Kidney (tissue), 14 donors: ENCODE results near the gene ABLIM2. TPM values are rescaled to one million over a fixed set of nuclear protein-coding genes. Genes with fewer than 3 reads are reported as not detected.

Experiments used
- DNase-seq, 5 donors: peaks; one replicate each; pipeline ENCODE4 v3.0.0-alpha.2; 2013 to 2020
- FAIRE-seq: peaks from 2 replicates; lab custom pipeline; 2012; peaks lifted over from hg19 to GRCh38; lab: Jason Lieb, UNC
- H3K27ac ChIP-seq, 2 donors: one replicate each; pipeline ENCODE4 v1.7.0; 2013; ENCODE audit warnings: low read depth in 2 of 2, low read length in 2 of 2, inconsistent platforms in 1 of 2
- H3K27me3 ChIP-seq: one replicate; pipeline ENCODE4 v1.7.1; 2013; ENCODE audit warnings: low read length, inconsistent platforms; ENCODE audit not compliant: control insufficient read depth, insufficient read depth
- H3K36me3 ChIP-seq, 3 donors: one replicate each; pipeline versions ENCODE4 v1.7.0 to v1.7.1; 2013; ENCODE audit warnings: low read length in 3 of 3, control low read depth in 1 of 3, inconsistent platforms in 1 of 3; ENCODE audit not compliant: insufficient read depth in 3 of 3, control insufficient read depth in 2 of 3
- H3K4me1 ChIP-seq, 3 donors: one replicate each; pipeline versions ENCODE4 v1.7.0 to v1.7.1; 2013; ENCODE audit warnings: low read length in 3 of 3, inconsistent platforms in 1 of 3, low read depth in 1 of 3; ENCODE audit not compliant: control insufficient read depth in 2 of 3, insufficient read depth in 2 of 3
- H3K4me3 ChIP-seq, 3 donors: one replicate each; pipeline versions ENCODE4 v1.7.0 to v1.8.1; 2013; ENCODE audit warnings: low read length in 3 of 3, control low read depth in 1 of 3, inconsistent platforms in 1 of 3
- H3K9ac ChIP-seq, 3 donors: one replicate each; pipeline versions ENCODE4 v1.7.0 to v1.7.1; 2013; ENCODE audit warnings: low read length in 3 of 3, control low read depth in 1 of 3, inconsistent platforms in 1 of 3
- H3K9me3 ChIP-seq, 3 donors: one replicate each; pipeline versions ENCODE4 v1.7.0 to v1.7.1; 2013; ENCODE audit warnings: low read length in 3 of 3, control low read depth in 1 of 3, inconsistent platforms in 1 of 3; ENCODE audit not compliant: control insufficient read depth in 2 of 3, insufficient read depth in 1 of 3
- intact Hi-C: fragments of 100-400 bp; cut with DNase I; formaldehyde crosslinking; loops from one replicate; pipeline ENCODE4 v1.11.1; 2022
- polyA plus RNA-seq: library from polyadenylated mRNA; stranded (reverse); fragments of 350-450 nt; fragmentation: Illumina TruSeq; extraction: RNeasy Lipid Tissue Mini Kit (QIAGEN cat#74804); gene quantifications from one replicate; pipeline ENCODE4 v1.2.3, GENCODE V29; 2014; ENCODE audit warnings: low read depth, low replicate concordance; ENCODE audit not compliant: insufficient read depth
- total RNA-seq: library from RNA; stranded (reverse); fragmentation: NEBNext Ultra II Directional; extraction: Animal tissue kit (Norgen Biotek cat#: 25700); gene quantifications from one replicate; pipeline ENCODE4 v1.2.1, GENCODE V29; 2021
- TF ChIP-seq, protein P1 (sequence below): IDR thresholded peaks from 3 replicates; pipeline ENCODE4 v1.5.1; 2012; ENCODE audit warnings: mild to moderate bottlenecking, moderate library complexity, borderline replicate concordance; ENCODE audit not compliant: insufficient read depth; ENCODE audit errors: extremely low read depth
- donor health status: control.
- donor health status: control.
- donor health status: control.
- donor health status: control.
- donor health status: control.
- donor health status: DM: yes; HTN: yes; CAD: no.
- donor health status: Normal renal cell carcinoma (clear cell type).

Gene ABLIM2
- total and polyA plus RNA-seq, 2 donors from 2014 or later: 9.5 to 23.3 TPM

- DNase-seq (no peak), FAIRE-seq (no peak)
- no peaks in the 10 kb centered on the region for H3K9me3 ChIP-seq
- H3K27me3 ChIP-seq: no peaks in the 10 kb centered on the region
- intact Hi-C loops: no loop called here
- H3K9ac ChIP-seq: no peak overlapping the region
- peaks cover 0 to 10% (median 0%) of the 10 kb centered on the region in 3 donors for H3K4me1 ChIP-seq
- H3K4me3 ChIP-seq: no peak overlapping the region
- TF ChIP-seq, protein P1, sequence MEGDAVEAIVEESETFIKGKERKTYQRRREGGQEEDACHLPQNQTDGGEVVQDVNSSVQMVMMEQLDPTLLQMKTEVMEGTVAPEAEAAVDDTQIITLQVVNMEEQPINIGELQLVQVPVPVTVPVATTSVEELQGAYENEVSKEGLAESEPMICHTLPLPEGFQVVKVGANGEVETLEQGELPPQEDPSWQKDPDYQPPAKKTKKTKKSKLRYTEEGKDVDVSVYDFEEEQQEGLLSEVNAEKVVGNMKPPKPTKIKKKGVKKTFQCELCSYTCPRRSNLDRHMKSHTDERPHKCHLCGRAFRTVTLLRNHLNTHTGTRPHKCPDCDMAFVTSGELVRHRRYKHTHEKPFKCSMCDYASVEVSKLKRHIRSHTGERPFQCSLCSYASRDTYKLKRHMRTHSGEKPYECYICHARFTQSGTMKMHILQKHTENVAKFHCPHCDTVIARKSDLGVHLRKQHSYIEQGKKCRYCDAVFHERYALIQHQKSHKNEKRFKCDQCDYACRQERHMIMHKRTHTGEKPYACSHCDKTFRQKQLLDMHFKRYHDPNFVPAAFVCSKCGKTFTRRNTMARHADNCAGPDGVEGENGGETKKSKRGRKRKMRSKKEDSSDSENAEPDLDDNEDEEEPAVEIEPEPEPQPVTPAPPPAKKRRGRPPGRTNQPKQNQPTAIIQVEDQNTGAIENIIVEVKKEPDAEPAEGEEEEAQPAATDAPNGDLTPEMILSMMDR: no peak
- H3K27ac ChIP-seq: no peak overlapping the region
- no peaks in the 10 kb centered on the region for H3K36me3 ChIP-seq
Measured at GRCh38 chr4:8052160-8052691, 106.4 kb downstream of the ABLIM2 start.

- no peak overlapping the region for H3K9ac ChIP-seq
- no peaks in the 10 kb centered on the region for H3K27me3 ChIP-seq
- intact Hi-C loops: no loop called here
- H3K4me1 ChIP-seq: peaks cover 0 to 10% (median 0%) of the 10 kb centered on the region in 3 donors
- H3K27ac ChIP-seq: no peak overlapping the region
- FAIRE-seq (no peak), DNase-seq (peak in 1 of 5 donors; percentile 36)
- TF ChIP-seq, protein P1: no peak
- H3K36me3 ChIP-seq: no peaks in the 10 kb centered on the region
- H3K9me3 ChIP-seq: no peaks in the 10 kb centered on the region
- no peak overlapping the region for H3K4me3 ChIP-seq
Measured at GRCh38 chr4:8051644-8052043, 107.0 kb downstream of the ABLIM2 start.

GRCh38 chr4:8050555-8051206, 107.9 kb downstream of the ABLIM2 start:
- TF ChIP-seq, protein P1: no peak
- Histone ChIP-seq H3K9ac (no peak overlapping the region), H3K9me3 (no peaks in the 10 kb centered on the region), H3K4me1 (peaks cover 0 to 10% (median 0%) of the 10 kb centered on the region in 3 donors), H3K4me3 (no peak overlapping the region), H3K27ac (peak overlapping the region; percentile 32 to 48), H3K36me3 (no peaks in the 10 kb centered on the region), H3K27me3 (no peaks in the 10 kb centered on the region)
- FAIRE-seq (no peak), DNase-seq (peak; percentile 72 to 93 (median 85))
- intact Hi-C loops: no loop called here

DNA sequence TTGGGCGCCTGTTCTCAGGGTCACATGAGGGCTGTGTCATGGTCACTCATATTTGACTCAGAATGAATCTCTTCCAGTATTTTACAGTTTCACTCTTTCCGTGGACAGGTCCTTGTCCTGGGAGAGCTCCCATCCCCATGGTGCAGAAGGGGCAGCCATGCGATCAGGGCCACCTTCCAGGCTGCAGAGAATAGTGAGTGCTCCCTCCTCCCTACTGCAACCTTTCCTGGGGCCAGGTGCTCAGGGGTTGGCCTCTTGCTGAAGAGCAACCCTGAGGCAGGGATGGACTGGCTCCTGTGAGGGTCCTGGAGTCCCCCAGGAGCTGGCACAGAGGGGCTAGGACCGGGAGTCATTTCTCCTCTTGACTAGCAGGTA, 108.4 kb downstream of the ABLIM2 start:
- Histone ChIP-seq H3K4me3 (no peak overlapping the region), H3K9ac (no peak overlapping the region), H3K4me1 (peaks cover 0 to 10% (median 0%) of the 10 kb centered on the region in 3 donors), H3K27me3 (no peaks in the 10 kb centered on the region), H3K36me3 (no peaks in the 10 kb centered on the region), H3K9me3 (no peaks in the 10 kb centered on the region), H3K27ac (no peak overlapping the region)
- DNase-seq (no peak), FAIRE-seq (no peak)
- TF ChIP-seq, protein P1: no peak
- intact Hi-C loops: no loop called here
